K562 (cell line): Measurements from ENCODE around the gene MAP2K7. TPM values are rescaled to one million over a fixed set of nuclear protein-coding genes. Genes with fewer than 3 reads are reported as not detected.
A peak's percentile ranks its signal among the peaks of the same experiment; 100 is the strongest.

Experiments
- ATAC-seq: fragments of 200-7000 bp; cut with Tn5 transposase; 3 replicates; pipeline ENCODE4 v1.9.1; 2020; ENCODE audit warnings: moderate library complexity
- BruUV-seq: library from RNA; stranded (reverse); fragments of 400-500 nt; replicated peaks from 2 replicates; lab custom pipeline; 2021; lab: Mats Ljungman, UMichigan
- CTCF ChIA-PET: fragments of 300-600 bp; formaldehyde crosslinking; extraction: SDS; loops from one replicate; lab custom pipeline; 2021; ENCODE audit warnings: low intra/inter-chr PET ratio; lab: Yijun Ruan, JAX
- POLR2A ChIA-PET: fragments of 300-600, 350-650 bp; sonication (Branson Sonifier 250); formaldehyde crosslinking; extraction: SDS; loops from one replicate; lab custom pipeline; 2021; ENCODE audit warnings: antibody characterized with exemption, inconsistent platforms; lab: Yijun Ruan, JAX
- DNase-seq, 4 experiments: peaks; one replicate each; pipeline versions ENCODE4 v3.0.0 to v3.0.0-alpha.2; 2011 to 2018; ENCODE audit warnings: low spot score in 3 of 4, mixed read lengths in 3 of 4; ENCODE audit errors: extremely low read depth in 1 of 4
- FAIRE-seq: peaks from 2 replicates; lab custom pipeline; 2011; peaks lifted over from hg19 to GRCh38; lab: Jason Lieb, UNC
- H2AFZ ChIP-seq: 2 replicates; pipeline ENCODE4 v1.6.0; 2011; ENCODE audit warnings: low read depth, low read length, control low read depth, inconsistent platforms
- H3K27ac ChIP-seq: fragments of 200-600 bp; 3 replicates; pipeline ENCODE4 v1.8.0; 2011; ENCODE audit warnings: low read depth, mild to moderate bottlenecking, control low read depth, inconsistent platforms, low read length, moderate library complexity, mixed read lengths; ENCODE audit errors: extremely low read depth
- H3K27me3 ChIP-seq, 2 experiments: fragments of 300-600 bp in 1 of 2; 2 replicates in 1 of 2; 3 replicates in 1 of 2; pipeline versions ENCODE4 v1.6.0 to v1.8.0; 2011; ENCODE audit warnings: inconsistent platforms in 2 of 2, low read length in 2 of 2, mild to moderate bottlenecking in 1 of 2, mixed read lengths in 1 of 2, moderate library complexity in 1 of 2; ENCODE audit not compliant: control insufficient read depth in 2 of 2, insufficient read depth in 2 of 2
- H3K36me3 ChIP-seq: fragments of 300-600 bp; 3 replicates; pipeline ENCODE4 v1.8.0; 2011; ENCODE audit warnings: mild to moderate bottlenecking, low read length, inconsistent platforms; ENCODE audit not compliant: control insufficient read depth, insufficient read depth
- H3K4me1 ChIP-seq, 2 experiments: fragments of 200-600 bp in 1 of 2; replicated peaks in 1 of 2; 2 replicates in 1 of 2; 3 replicates in 1 of 2; pipeline versions ENCODE4 v1.5.1 to v1.8.0; 2011; ENCODE audit warnings: inconsistent platforms in 2 of 2, low read length in 2 of 2, mild to moderate bottlenecking in 1 of 2, mixed read lengths in 1 of 2, moderate library complexity in 1 of 2; ENCODE audit not compliant: control insufficient read depth in 2 of 2, insufficient read depth in 2 of 2
- H3K4me2 ChIP-seq: 2 replicates; pipeline ENCODE4 v1.6.1; 2011; ENCODE audit warnings: low read length, control low read depth, inconsistent platforms, mixed read lengths; ENCODE audit not compliant: insufficient read depth
- H3K4me3 ChIP-seq: fragments of 200-600 bp; sonication (generic), shearing (Covaris generic); 2 replicates; pipeline ENCODE4 v1.5.1; 2016; ENCODE audit warnings: control low read depth, inconsistent platforms
- H3K79me2 ChIP-seq: fragments of 200-600 bp; 3 replicates; pipeline ENCODE4 v1.8.0; 2011; ENCODE audit warnings: low read length, inconsistent platforms; ENCODE audit not compliant: control insufficient read depth, insufficient read depth
- H3K9ac ChIP-seq, 2 experiments: 2 replicates each; pipeline versions ENCODE4 v1.6.0 to v1.6.1; 2011; ENCODE audit warnings: low read depth in 2 of 2, low read length in 2 of 2, control low read depth in 1 of 2, inconsistent platforms in 1 of 2, mild to moderate bottlenecking in 1 of 2, mixed read lengths in 1 of 2; ENCODE audit not compliant: insufficient read depth in 1 of 2
- H3K9me1 ChIP-seq: one replicate; pipeline ENCODE4 v1.6.0; 2011; ENCODE audit warnings: inconsistent platforms, mild to moderate bottlenecking, low read length, moderate library complexity; ENCODE audit not compliant: control insufficient read depth, insufficient read depth
- H3K9me3 ChIP-seq: replicated peaks from 2 replicates; pipeline ENCODE4 v1.5.1; 2011; ENCODE audit warnings: low read depth, low read length, inconsistent platforms; ENCODE audit not compliant: control insufficient read depth, insufficient read depth
- H4K20me1 ChIP-seq: replicated peaks from 2 replicates; pipeline ENCODE4 v1.6.1; 2011; ENCODE audit warnings: low read length, inconsistent platforms, mixed read lengths; ENCODE audit not compliant: control insufficient read depth, insufficient read depth
- ASH1L ChIP-seq: fragments of 450-650 bp; IDR thresholded peaks from 2 replicates; pipeline ENCODE4 v1.6.1; 2018; ENCODE audit warnings: borderline replicate concordance, mild to moderate bottlenecking, low read depth; ENCODE audit not compliant: partially characterized antibody
- CXXC5 ChIP-seq: fragments of 250-450 bp; sonication (Bioruptor Pico); IDR thresholded peaks from 2 replicates; pipeline ENCODE4 v1.8.0; 2022; ENCODE audit warnings: inconsistent platforms, mild to moderate bottlenecking, moderate library complexity
- NBN ChIP-seq: fragments of 450-650 bp; IDR thresholded peaks from 2 replicates; pipeline ENCODE4 v1.6.1; 2016; ENCODE audit warnings: low read depth, mild to moderate bottlenecking
- POLR3G ChIP-seq: IDR thresholded peaks from 2 replicates; pipeline ENCODE4 v1.6.1; 2011; ENCODE audit not compliant: insufficient read length, insufficient replicate concordance; ENCODE audit errors: extremely low read depth
- PPARD ChIP-seq: fragments of 250-450 bp; sonication (Bioruptor Pico); IDR thresholded peaks from 2 replicates; pipeline ENCODE4 v1.8.0; 2022; ENCODE audit warnings: inconsistent platforms, mild to moderate bottlenecking, moderate library complexity
- SPI1 ChIP-seq: IDR thresholded peaks from 2 replicates; pipeline ENCODE4 v1.6.1; 2011; ENCODE audit warnings: low read depth, low read length, control low read depth, borderline replicate concordance
- TEAD1 ChIP-seq, 2 experiments: fragments of 450-650 bp in 1 of 2; sonication (generic) in 1 of 2; formaldehyde crosslinking; IDR thresholded peaks; 2 replicates each; pipeline versions ENCODE4 v1.4.0 to v1.8.0; 2020 to 2022; ENCODE audit warnings: mild to moderate bottlenecking in 2 of 2, missing genetic modification reagents in 1 of 2
- ZNF124 ChIP-seq: sonication (generic); formaldehyde crosslinking; IDR thresholded peaks from 2 replicates; pipeline ENCODE4 v1.8.1; 2022; ENCODE audit warnings: missing genetic modification reagents
- ZNF175 ChIP-seq: fragments of 200-800 bp; sonication (Bioruptor generic); IDR thresholded peaks from 2 replicates; pipeline ENCODE4 v1.6.1; 2016; ENCODE audit warnings: low read depth, mild to moderate bottlenecking, missing genetic modification characterization, missing compliant biosample characterization
- ZNF217 ChIP-seq: sonication (generic); formaldehyde crosslinking; IDR thresholded peaks from 2 replicates; pipeline ENCODE4 v1.8.0; 2022; ENCODE audit warnings: mild to moderate bottlenecking, missing genetic modification reagents
- WGBS: fragments of 100-300 bp; shearing (Covaris generic); methylation state at CpG from one replicate; pipeline ENCODE4 v1.1.6; 2016; ENCODE audit warnings: low coverage, mixed read lengths; ENCODE audit not compliant: insufficient coverage; ENCODE audit errors: missing lambda C conversion rate; 5-methylcytosine and 5-hydroxymethylcytosine counted together
- in situ Hi-C: fragments of 300-500 bp; cut with MboI; formaldehyde crosslinking; loops from 4 replicates; pipeline ENCODE4 v1.15.0; 2018; ENCODE audit warnings: inconsistent platforms, mixed read lengths
- intact Hi-C: fragments of 100-400 bp; cut with micrococcal nuclease; formaldehyde crosslinking; loops from 2 replicates; pipeline ENCODE4 v1.14.2; 2022
- polyA plus RNA-seq, 8 experiments: library from polyadenylated mRNA; depleted of rRNA in 4 of 8; stranded (reverse) in 5 of 8; unstranded in 3 of 8; fragments of >200 nt; fragmentation: Nextera tagmentation in 2 of 8; fragmentation: Illumina TruSeq in 1 of 8; extraction: Ambion mirVana in 2 of 8; extraction: Trizol in 1 of 8; gene quantifications; 2 replicates each; pipeline versions ENCODE4 v1.2.1 to v1.2.3, GENCODE V29; 2011 to 2014; ENCODE audit warnings: inconsistent platforms in 1 of 8, missing spikeins in 1 of 8
- total RNA-seq, 7 experiments: library from RNA; depleted of rRNA in 6 of 7; stranded (reverse); fragments of >200 nt in 6 of 7; fragmentation: Illumina TruSeq in 2 of 7; extraction: Trizol in 2 of 7; gene quantifications; 2 replicates each; pipeline versions ENCODE4 v1.2.1 to v1.2.3, GENCODE V29; 2011 to 2021; ENCODE audit warnings: low replicate concordance in 1 of 7
- TF ChIP-seq, protein P1 (sequence below), 2 experiments: fragments of 450-650 bp; IDR thresholded peaks; 2 replicates each; pipeline ENCODE4 v1.6.1; 2016

Gene MAP2K7
- total and polyA plus RNA-seq, 9 of the 15 experiments (the other 6 are each of a cell fraction or from before 2014, with no cell fraction given): 0.51 to 45.8 (median 14.1) TPM

DNA sequence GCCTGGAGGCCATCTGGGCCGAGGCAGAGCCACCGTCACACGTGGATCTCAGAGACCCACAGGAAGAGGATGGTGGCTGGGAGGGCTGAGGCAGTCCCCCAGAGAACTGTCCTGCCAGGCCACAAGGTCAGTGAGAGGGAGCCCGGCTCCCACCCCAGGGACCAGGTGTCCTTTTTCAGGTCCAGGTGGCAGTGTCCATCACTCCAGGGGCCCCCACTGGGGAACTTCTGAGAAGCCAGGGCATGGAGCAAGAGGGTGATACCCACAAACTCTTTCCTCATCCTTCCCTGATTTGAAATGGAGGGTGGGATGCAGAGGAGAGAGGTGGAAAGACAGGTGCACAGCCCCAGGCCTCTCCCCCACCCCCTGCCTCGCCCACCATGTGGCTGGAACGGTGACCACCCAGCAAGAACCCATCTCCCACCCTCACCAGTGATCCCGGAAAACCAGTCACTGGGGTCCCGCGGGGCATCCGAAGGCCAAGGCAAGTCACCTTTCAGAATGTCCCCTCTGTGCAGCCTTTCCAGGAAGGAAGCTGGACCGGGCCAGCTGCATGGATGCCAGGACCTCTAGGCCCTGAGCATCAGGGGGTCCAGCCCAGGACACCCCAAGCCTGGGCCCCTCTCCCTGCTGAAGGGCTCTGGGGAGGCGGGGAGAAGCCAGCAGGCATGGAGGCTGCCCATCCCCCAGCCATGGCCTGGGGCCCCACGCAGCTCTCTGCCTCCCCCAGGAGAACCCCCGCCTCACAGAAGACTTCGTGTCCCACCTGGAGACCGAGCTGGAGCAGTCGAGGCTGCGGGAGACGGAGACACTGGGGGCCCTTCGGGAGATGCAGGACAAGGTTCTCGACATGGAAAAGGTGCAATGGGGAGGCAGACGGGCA is 43.6 kb upstream of the MAP2K7 start:
- in situ Hi-C loops (no loop called here), intact Hi-C loops (no loop called here)
- no peaks in the 10 kb centered on the region for H3K27me3 ChIP-seq
- no peak for FAIRE-seq
- H3K4me1 ChIP-seq: peaks cover 17 to 90% of the 10 kb centered on the region in 2 experiments
- no peak for TF ChIP-seq ZNF217 (CRISPR knock-in tag)
- no peak for TF ChIP-seq CXXC5
- TF ChIP-seq PPARD: no peak
- TF ChIP-seq ZNF175 (CRISPR knock-in tag): no peak
- TF ChIP-seq TEAD1 (CRISPR knock-in tag; IDR thresholded peaks at IDR 0.05): no peak
- no peak for TF ChIP-seq POLR3G
- no peak for TF ChIP-seq ZNF124 (CRISPR knock-in tag)
- TF ChIP-seq SPI1: no peak
- TF ChIP-seq ASH1L: no peak
- no peak for TF ChIP-seq NBN
- TF ChIP-seq, protein P1, sequence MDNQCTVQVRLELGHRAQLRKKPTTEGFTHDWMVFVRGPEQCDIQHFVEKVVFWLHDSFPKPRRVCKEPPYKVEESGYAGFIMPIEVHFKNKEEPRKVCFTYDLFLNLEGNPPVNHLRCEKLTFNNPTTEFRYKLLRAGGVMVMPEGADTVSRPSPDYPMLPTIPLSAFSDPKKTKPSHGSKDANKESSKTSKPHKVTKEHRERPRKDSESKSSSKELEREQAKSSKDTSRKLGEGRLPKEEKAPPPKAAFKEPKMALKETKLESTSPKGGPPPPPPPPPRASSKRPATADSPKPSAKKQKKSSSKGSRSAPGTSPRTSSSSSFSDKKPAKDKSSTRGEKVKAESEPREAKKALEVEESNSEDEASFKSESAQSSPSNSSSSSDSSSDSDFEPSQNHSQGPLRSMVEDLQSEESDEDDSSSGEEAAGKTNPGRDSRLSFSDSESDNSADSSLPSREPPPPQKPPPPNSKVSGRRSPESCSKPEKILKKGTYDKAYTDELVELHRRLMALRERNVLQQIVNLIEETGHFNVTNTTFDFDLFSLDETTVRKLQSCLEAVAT (IDR thresholded peaks at IDR 0.05): no peak
- TF ChIP-seq, all 486 proteins: peak for 0
- Histone ChIP-seq H3K36me3 (no peaks in the 10 kb centered on the region), H4K20me1 (no peaks in the 10 kb centered on the region), H3K4me3 (no peak overlapping the region), H2AFZ (no peak overlapping the region), H3K4me2 (no peak overlapping the region), H3K9me1 (peaks cover 6% of the 10 kb centered on the region), H3K9me3 (no peaks in the 10 kb centered on the region), H3K9ac (peak overlapping the region in 1 of 2 experiments; percentile 50; a peak in 1 of 4 replicates), H3K79me2 (no peaks in the 10 kb centered on the region), H3K27ac (no peak overlapping the region)
- ChIA-PET CTCF (no interaction called here), POLR2A (interaction anchor here (2.9 kb wide), 1 partner anchor 9 kb away, joined by 14 read pairs; no protein-coding TSS in a partner anchor)
- no TSS peak for BruUV-seq
- ATAC-seq (no peak), DNase-seq (no peak)
- WGBS: 65% methylated on average over 11 of the region's 22 CpGs
